D341Med (cell line): ENCODE measurements around the gene RYR3.

Source experiments
- DNase-seq: peaks from one replicate; pipeline ENCODE4 v3.0.0; 2012; ENCODE audit warnings: low spot score

RYR3 gene

GRCh38 chr15:33649217-33649933 is 338.6 kb downstream of the RYR3 start:
- no peak for DNase-seq

GRCh38 chr15:33654860-33655259 is 344.1 kb downstream of the RYR3 start:
- DNase-seq: no peak

GRCh38 chr15:33655488-33655887 is 344.7 kb downstream of the RYR3 start:
- DNase-seq: no peak

- DNase-seq: no peak
Observed at GRCh38 chr15:33656168-33656567, 345.4 kb downstream of the RYR3 start.

- no peak for DNase-seq
Observed at GRCh38 chr15:33660151-33660550, 349.4 kb downstream of the RYR3 start.

GRCh38 chr15:33662014-33662413 is 351.2 kb downstream of the RYR3 start:
- no peak for DNase-seq

- no peak for DNase-seq
Observed at GRCh38 chr15:33664947-33665346, 354.2 kb downstream of the RYR3 start.

- no peak for DNase-seq
Observed at GRCh38 chr15:33670567-33670966, 359.8 kb downstream of the RYR3 start.

- DNase-seq: no peak
Observed at GRCh38 chr15:33671456-33671855, 360.7 kb downstream of the RYR3 start.

GRCh38 chr15:33675246-33675645 is 364.5 kb downstream of the RYR3 start:
- peak; percentile 55 for DNase-seq

- DNase-seq: no peak
Observed at GRCh38 chr15:33677238-33677830, 366.6 kb downstream of the RYR3 start.

GRCh38 chr15:33678176-33678575 is 367.4 kb downstream of the RYR3 start:
- no peak for DNase-seq

GRCh38 chr15:33678602-33679001 is 367.8 kb downstream of the RYR3 start:
- no peak for DNase-seq

- DNase-seq: no peak
Observed at GRCh38 chr15:33679061-33679460, 368.3 kb downstream of the RYR3 start.

GRCh38 chr15:33680336-33680735 is 369.6 kb downstream of the RYR3 start:
- no peak for DNase-seq

GRCh38 chr15:33693166-33693800 is 382.5 kb downstream of the RYR3 start:
- no peak for DNase-seq

GRCh38 chr15:33698126-33698525 is 387.4 kb downstream of the RYR3 start:
- no peak for DNase-seq

GRCh38 chr15:33699145-33699544 is 388.4 kb downstream of the RYR3 start:
- DNase-seq: no peak

GRCh38 chr15:33699691-33700447 is 389.1 kb downstream of the RYR3 start:
- no peak for DNase-seq

GRCh38 chr15:33700695-33701303 is 390.0 kb downstream of the RYR3 start:
- peak; percentile 69 for DNase-seq

GRCh38 chr15:33701304-33701696 is 390.5 kb downstream of the RYR3 start:
- DNase-seq: no peak

GRCh38 chr15:33706173-33706572 is 395.4 kb downstream of the RYR3 start:
- DNase-seq: no peak
